ENCODE measurements around the gene RAB3GAP2.
A peak's percentile ranks its signal among the peaks of the same experiment; 100 is the strongest.
"Not testable (repeated sequence)": the region's sequence is repeated elsewhere in the genome, so short reads cannot be mapped to it uniquely, and the experiment has no call there.

RAB3GAP2 gene

DNA sequence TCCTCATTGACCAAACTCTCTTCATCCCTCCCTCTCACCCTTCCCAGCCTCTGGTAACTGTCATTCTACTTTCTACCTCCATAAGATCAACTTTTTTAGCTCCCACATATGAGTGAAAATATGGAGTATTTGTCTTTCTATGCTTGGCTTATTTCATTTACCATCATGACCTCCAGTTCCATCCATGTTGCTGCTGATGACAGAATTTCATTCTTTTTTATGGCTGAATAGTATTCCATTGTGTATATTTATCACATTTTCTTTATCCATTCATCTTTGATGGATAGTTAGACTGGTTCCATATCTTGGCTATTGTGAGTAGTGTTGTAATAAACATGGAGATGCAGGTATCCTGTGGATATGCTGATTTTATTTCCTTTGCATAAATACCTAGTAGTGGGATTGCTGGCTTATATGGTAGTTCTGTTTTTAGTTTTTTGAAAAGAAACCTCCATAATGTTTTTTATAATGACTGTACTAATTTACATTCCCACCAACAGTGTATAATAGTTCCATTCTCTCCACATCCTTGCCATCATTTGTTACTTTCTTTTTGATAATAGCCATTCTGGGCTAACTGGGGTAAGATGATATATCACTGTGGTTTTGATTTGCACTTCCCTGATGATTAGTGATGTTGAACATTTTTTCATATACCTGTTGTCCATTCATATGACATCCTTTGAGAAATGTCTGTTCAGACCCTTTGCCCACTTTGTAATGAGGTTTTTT lies 142.6 kb downstream of the RAB3GAP2 start:
- no peak for DNase-seq

DNA sequence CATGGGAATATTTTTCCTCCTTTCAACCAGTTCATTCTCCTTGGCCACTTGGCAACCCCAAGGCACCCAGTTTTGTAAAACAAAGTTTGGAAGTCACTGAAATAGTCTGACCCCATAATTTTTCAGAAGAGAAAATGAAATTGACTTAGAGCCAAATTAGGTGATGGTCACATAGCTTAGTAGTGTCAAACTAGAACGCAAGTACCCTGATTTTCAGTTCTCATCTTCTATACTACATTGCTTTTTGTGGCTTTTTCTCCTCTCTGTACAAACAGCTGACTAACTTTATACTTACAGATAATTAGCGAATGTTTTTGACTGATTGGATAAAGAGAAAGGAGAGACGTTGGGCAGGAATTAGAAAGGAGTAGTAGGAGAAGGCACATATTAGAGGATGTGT lies 145.2 kb downstream of the RAB3GAP2 start:
- no peak for DNase-seq

DNA sequence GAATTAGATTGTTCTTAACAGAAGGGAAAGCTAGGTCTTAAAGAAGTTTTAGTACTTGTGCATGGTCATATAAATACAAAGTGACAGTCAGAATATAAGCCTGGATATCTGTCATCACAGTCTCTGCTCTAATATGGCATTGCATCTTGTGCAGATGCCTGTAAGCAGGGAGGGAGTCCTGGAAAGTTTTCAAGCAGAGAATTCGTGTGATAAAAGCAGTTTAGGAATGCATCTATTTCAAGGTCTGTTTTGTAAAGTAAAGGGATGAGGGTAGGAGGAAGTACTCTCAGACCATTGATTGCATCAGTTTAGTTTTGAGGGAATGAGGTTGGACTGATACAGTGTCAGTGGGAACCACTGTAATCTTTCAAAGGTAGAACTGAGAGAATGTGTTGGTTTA lies 147.7 kb downstream of the RAB3GAP2 start:
- no peak for DNase-seq

DNA sequence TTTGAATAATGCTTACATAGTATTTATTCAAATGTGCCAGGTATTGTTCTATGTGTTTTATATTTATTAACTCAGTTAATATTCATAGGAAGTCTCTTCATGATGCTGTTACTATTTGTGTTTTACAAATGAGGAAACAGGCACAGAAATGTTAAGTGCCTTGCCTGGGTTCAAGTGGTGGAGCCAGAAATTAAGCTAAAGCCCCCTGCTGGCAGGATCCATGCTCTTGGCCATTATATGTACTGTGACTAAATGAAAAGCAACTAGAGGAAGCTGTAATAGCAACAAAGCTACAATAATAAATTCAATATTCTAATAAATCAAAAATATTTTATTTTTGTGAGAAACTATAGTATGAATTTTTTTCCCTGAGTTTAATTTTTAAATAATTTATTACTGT lies 148.4 kb downstream of the RAB3GAP2 start:
- DNase-seq: peak; percentile 19

DNA sequence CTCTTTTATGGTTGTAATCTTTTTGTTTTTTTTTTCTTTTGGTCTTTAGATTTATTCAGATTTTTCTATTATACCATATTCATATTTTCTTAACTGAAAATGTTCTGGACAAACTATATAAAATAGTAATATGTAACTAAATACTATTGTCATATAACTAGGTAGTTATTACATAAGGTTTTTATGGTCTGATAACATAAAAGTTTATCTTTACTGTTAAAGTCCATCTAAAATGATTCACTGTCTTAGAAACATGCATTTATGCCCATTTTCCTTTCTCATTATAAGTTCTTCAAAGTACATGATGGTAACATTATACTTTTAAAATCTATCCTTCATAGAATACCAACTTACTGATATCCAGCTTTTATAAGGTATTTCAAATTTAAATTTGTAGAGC lies 149.2 kb downstream of the RAB3GAP2 start:
- no peak for DNase-seq

DNA sequence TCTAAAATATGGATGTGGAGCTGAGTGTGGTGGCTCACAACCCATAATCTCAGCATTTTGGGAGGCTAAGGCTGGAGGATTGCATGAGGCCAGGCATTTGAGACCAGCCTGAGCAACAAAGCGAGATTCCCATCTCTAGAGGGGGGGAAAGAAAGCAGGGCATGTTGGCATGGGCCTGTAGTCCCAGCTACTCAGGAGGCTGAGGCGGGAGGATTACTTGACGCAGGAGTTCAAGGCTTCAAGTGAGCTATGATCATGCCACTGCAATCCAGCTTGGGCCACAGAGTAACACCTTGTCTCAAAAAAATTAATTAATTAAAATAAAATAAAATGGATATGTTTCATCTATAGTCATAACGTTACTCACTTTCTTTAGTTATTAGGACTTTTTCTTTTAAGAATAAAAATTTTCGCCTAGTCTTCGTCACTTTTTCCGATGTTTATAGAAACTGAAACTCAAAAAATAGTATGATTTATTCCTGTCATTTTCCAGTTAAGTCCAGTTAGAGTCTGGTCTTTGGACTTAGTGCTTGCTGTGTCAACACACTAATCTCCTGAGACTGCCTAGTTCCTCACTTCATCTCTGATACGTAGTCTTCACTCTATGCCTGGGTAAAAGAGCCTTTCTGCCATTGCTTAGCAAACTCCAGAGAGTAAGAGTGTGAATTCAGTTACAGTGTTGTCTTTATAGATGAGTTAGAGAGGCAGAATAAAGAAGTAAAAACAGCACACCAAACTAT lies 150.3 kb downstream of the RAB3GAP2 start:
- DNase-seq: no peak

DNA sequence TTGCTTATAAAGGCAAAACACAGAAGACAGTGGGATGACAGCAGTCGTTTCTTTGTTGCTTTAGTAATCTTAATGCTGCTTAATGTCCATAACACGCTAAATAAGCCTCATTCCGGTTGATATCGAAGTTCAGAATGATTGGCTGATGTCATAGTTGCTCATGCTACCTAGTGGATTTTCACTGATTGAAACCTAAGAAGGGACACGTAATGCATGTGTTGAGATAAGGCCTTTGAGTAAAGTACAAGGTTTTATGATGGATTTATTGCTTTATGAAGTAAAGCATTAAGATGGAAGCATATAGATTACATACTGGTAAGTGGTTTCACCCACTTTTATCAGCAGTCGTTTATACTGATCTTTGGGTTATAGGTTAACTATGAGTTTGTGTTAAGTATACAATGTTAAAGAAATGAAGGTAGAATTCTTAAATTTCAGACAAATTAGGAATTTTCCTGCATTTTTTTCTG lies 153.2 kb downstream of the RAB3GAP2 start:
- DNase-seq: no peak

DNA sequence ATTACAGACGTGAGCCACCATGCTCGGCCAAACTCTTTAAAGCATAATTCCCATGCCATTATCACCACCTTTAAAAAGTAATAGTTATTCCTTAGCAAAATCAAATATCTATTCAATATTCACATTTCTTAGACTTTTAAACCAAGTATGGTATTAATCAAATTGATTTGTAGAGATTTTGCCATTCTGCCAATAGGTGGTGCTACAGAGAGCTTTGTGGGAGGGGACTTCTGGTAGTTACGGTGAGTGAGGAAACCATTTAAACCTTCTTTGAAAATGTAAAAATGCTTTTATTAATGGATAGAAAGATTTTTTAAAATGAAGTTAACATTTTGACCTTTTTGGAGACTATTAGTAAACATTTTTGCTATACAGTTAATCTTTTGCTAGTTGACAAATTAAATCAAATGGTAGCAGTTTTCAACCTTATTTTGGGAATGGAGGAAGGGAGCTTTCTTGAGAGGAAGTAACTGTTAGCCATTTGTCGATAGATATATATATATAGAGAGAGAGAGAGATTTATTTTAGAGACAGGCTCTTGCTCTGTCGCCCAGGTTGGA lies 159.0 kb downstream of the RAB3GAP2 start:
- no peak for DNase-seq

DNA sequence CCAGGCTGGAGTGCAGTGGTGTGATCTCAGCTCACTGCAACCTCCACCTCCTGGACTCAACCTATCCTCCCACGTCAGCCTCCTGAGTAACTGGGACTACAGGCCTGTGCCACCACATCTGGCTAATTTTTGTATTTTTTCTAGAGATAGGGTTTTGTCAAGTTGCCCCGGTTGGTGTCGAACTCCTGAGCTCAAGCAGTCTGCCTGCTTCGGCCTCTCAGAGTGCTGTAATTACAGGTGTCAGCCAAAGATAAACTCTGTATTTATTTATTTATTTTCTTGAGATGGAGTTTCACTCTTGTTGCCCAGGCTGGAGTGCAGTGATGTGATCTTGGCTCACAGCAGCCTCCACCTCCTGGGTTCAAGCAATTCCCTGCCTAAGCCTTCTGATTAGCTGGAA lies 159.7 kb downstream of the RAB3GAP2 start:
- DNase-seq: not testable (repeated sequence)

DNA sequence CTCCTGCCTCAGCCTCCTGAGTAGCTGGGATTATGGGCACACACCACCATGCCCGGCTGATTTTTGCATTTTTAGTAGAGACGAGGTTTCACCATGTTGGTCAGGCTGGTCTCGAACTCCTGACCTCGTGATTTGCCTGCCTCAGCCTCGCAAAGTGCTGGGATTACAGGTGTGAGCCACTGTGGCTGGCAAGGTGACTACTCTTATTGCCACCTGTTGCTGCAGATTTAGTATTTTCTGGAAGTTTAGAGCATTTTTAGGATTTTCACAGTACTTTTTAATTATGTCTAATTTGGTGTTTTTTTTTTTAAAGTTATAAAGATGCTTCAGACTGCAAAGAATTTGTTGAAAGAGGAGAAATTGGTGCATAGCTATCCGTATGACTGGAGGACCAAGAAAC lies 161.8 kb downstream of the RAB3GAP2 start:
- DNase-seq: not testable (repeated sequence)

DNA sequence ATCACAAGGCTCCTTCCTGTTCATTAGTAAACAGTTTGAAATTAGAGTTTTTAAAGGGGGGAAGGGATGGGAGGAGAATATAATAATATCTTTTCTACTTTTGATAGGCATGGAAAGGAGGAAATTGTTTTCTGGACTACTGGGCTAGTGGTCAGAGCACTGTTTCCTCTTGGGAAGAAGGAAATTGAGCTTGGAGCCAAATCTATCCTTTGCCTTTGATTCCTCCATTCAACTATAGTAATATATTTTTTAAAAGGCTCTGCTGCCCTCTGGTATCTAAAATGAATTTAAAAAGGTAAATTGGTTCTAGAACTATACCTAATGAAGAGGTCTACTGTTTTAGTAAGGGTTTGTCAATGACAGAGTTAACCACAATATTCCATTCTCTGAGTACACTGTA lies 172.4 kb downstream of the RAB3GAP2 start:
- no peak for DNase-seq
